ENCODE measurements around the gene RNF32. TPM values are rescaled to one million over a fixed set of nuclear protein-coding genes. Genes with fewer than 3 reads are reported as not detected.

Gene RNF32
- total and polyA plus RNA-seq, 2 of the 13 experiments (the other 11 are each of a cell fraction or from before 2014, with no cell fraction given) = not detected

DNA sequence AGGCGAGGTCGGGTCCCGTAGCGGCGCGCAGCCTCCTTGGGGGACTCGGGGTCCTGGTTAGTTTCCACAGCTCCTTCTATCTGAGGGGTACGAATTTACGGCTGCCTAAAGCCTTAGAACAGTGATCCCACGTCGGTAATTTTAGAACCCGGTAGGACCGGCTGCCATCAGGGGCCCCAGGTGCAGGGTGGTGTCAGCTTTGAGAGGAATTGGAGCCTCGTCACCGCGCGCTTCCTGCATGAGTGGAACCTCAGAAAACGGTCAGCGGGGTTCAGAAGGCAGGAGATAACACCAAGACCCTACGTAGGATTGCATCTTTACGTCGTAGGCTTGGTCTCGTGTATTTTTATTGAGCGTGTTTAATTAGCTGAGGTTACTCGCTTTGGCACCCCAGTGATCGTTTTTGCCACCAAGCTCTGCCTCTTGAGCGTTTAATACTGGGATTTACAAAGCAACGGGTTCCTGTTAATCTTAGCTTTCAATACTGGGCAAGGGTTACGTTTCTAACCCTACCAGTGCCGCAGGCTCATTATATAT lies 443 bp downstream of the RNF32 start:
- in situ Hi-C loops (cut with HindIII; ENCODE audit: extremely low pct_ligation_motif_present, low pct_unique_long_range_greater_than_20kb) (loop anchor here (25.0 kb wide), 1 partner anchor 829 kb away; the partner anchor contains the start of gene SHH), intact Hi-C loops (cut with micrococcal nuclease; ENCODE audit: unreplicated experiment) (no loop called here)
- no peak overlapping the region for H2AFZ ChIP-seq (ENCODE audit: low read length)
- H3K4me3 ChIP-seq (replicated peaks in 1 of 3; ENCODE audit: insufficient read depth in 1 of 3, low read depth in 2 of 3, low read length in 3 of 3) = no peak overlapping the region
- H3K4me1 ChIP-seq (ENCODE audit: insufficient read depth, low read length) = no peaks in the 10 kb centered on the region
- FAIRE-seq = no peak
- TF ChIP-seq SMAD9 (CRISPR knock-in tag; IDR thresholded peaks at IDR 0.05) = no peak
- TF ChIP-seq, protein P1, sequence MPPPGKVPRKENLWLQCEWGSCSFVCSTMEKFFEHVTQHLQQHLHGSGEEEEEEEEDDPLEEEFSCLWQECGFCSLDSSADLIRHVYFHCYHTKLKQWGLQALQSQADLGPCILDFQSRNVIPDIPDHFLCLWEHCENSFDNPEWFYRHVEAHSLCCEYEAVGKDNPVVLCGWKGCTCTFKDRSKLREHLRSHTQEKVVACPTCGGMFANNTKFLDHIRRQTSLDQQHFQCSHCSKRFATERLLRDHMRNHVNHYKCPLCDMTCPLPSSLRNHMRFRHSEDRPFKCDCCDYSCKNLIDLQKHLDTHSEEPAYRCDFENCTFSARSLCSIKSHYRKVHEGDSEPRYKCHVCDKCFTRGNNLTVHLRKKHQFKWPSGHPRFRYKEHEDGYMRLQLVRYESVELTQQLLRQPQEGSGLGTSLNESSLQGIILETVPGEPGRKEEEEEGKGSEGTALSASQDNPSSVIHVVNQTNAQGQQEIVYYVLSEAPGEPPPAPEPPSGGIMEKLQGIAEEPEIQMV (CRISPR knock-in tag; IDR thresholded peaks at IDR 0.05; ENCODE audit: low read depth) = no peak
- no peak for TF ChIP-seq ZBTB20 (CRISPR knock-in tag; IDR thresholded peaks at IDR 0.05; ENCODE audit: borderline replicate concordance, low read depth)
- TF ChIP-seq, protein P2, sequence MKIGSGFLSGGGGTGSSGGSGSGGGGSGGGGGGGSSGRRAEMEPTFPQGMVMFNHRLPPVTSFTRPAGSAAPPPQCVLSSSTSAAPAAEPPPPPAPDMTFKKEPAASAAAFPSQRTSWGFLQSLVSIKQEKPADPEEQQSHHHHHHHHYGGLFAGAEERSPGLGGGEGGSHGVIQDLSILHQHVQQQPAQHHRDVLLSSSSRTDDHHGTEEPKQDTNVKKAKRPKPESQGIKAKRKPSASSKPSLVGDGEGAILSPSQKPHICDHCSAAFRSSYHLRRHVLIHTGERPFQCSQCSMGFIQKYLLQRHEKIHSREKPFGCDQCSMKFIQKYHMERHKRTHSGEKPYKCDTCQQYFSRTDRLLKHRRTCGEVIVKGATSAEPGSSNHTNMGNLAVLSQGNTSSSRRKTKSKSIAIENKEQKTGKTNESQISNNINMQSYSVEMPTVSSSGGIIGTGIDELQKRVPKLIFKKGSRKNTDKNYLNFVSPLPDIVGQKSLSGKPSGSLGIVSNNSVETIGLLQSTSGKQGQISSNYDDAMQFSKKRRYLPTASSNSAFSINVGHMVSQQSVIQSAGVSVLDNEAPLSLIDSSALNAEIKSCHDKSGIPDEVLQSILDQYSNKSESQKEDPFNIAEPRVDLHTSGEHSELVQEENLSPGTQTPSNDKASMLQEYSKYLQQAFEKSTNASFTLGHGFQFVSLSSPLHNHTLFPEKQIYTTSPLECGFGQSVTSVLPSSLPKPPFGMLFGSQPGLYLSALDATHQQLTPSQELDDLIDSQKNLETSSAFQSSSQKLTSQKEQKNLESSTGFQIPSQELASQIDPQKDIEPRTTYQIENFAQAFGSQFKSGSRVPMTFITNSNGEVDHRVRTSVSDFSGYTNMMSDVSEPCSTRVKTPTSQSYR (CRISPR knock-in tag; IDR thresholded peaks at IDR 0.05; ENCODE audit: borderline replicate concordance) = no peak
- no peak for TF ChIP-seq GFI1 (CRISPR knock-in tag; IDR thresholded peaks at IDR 0.05; ENCODE audit: borderline replicate concordance)
- TF ChIP-seq GABPA (IDR thresholded peaks at IDR 0.05; ENCODE audit: low read depth, low read length) = no peak
- TF ChIP-seq GABPA (CRISPR knock-in tag; IDR thresholded peaks at IDR 0.05; ENCODE audit: low read depth) = no peak
- TF ChIP-seq, protein P3, sequence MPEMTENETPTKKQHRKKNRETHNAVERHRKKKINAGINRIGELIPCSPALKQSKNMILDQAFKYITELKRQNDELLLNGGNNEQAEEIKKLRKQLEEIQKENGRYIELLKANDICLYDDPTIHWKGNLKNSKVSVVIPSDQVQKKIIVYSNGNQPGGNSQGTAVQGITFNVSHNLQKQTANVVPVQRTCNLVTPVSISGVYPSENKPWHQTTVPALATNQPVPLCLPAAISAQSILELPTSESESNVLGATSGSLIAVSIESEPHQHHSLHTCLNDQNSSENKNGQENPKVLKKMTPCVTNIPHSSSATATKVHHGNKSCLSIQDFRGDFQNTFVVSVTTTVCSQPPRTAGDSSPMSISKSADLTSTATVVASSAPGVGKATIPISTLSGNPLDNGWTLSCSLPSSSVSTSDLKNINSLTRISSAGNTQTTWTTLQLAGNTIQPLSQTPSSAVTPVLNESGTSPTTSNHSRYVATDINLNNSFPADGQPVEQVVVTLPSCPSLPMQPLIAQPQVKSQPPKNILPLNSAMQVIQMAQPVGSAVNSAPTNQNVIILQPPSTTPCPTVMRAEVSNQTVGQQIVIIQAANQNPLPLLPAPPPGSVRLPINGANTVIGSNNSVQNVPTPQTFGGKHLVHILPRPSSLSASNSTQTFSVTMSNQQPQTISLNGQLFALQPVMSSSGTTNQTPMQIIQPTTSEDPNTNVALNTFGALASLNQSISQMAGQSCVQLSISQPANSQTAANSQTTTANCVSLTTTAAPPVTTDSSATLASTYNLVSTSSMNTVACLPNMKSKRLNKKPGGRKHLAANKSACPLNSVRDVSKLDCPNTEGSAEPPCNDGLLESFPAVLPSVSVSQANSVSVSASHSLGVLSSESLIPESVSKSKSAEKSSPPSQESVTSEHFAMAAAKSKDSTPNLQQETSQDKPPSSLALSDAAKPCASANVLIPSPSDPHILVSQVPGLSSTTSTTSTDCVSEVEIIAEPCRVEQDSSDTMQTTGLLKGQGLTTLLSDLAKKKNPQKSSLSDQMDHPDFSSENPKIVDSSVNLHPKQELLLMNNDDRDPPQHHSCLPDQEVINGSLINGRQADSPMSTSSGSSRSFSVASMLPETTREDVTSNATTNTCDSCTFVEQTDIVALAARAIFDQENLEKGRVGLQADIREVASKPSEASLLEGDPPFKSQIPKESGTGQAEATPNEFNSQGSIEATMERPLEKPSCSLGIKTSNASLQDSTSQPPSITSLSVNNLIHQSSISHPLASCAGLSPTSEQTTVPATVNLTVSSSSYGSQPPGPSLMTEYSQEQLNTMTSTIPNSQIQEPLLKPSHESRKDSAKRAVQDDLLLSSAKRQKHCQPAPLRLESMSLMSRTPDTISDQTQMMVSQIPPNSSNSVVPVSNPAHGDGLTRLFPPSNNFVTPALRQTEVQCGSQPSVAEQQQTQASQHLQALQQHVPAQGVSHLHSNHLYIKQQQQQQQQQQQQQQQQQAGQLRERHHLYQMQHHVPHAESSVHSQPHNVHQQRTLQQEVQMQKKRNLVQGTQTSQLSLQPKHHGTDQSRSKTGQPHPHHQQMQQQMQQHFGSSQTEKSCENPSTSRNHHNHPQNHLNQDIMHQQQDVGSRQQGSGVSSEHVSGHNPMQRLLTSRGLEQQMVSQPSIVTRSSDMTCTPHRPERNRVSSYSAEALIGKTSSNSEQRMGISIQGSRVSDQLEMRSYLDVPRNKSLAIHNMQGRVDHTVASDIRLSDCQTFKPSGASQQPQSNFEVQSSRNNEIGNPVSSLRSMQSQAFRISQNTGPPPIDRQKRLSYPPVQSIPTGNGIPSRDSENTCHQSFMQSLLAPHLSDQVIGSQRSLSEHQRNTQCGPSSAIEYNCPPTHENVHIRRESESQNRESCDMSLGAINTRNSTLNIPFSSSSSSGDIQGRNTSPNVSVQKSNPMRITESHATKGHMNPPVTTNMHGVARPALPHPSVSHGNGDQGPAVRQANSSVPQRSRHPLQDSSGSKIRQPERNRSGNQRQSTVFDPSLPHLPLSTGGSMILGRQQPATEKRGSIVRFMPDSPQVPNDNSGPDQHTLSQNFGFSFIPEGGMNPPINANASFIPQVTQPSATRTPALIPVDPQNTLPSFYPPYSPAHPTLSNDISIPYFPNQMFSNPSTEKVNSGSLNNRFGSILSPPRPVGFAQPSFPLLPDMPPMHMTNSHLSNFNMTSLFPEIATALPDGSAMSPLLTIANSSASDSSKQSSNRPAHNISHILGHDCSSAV (CRISPR knock-in tag; IDR thresholded peaks at IDR 0.05; ENCODE audit: borderline replicate concordance) = no peak
- TF ChIP-seq, protein P4, sequence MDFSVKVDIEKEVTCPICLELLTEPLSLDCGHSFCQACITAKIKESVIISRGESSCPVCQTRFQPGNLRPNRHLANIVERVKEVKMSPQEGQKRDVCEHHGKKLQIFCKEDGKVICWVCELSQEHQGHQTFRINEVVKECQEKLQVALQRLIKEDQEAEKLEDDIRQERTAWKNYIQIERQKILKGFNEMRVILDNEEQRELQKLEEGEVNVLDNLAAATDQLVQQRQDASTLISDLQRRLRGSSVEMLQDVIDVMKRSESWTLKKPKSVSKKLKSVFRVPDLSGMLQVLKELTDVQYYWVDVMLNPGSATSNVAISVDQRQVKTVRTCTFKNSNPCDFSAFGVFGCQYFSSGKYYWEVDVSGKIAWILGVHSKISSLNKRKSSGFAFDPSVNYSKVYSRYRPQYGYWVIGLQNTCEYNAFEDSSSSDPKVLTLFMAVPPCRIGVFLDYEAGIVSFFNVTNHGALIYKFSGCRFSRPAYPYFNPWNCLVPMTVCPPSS (IDR thresholded peaks at IDR 0.05) = no peak
- no peaks in the 10 kb centered on the region for H3K9me3 ChIP-seq (ENCODE audit: low read length)
- H3K4me2 ChIP-seq (ENCODE audit: low read depth, low read length) = no peak overlapping the region
- no peak for DNase-seq (ENCODE audit: low spot score)
- BruUV-seq (replicated peaks) = no TSS peak
- ChIA-PET POLR2A (no interaction called here), CTCF (ENCODE audit: low intra/inter-chr PET ratio, low total read pairs) (no interaction called here)
- no peak overlapping the region for H3K27ac ChIP-seq (ENCODE audit: extremely low read length, insufficient read depth, low read length)
- ATAC-seq = no peak
- H3K9ac ChIP-seq (ENCODE audit: insufficient read depth, low read depth, low read length) = no peak overlapping the region
- no peaks in the 10 kb centered on the region for H3K79me2 ChIP-seq (ENCODE audit: insufficient read depth, low read length)
- 93% methylated on average over 26 of the region's 30 CpGs for WGBS (ENCODE audit: low lambda C conversion rate)
- H3K27me3 ChIP-seq (ENCODE audit: control insufficient read depth in 1 of 2, insufficient read depth in 2 of 2, low read length in 2 of 2) = no peaks in the 10 kb centered on the region
- no peaks in the 10 kb centered on the region for H4K20me1 ChIP-seq (ENCODE audit: insufficient read depth, low read length)
- H3K36me3 ChIP-seq (replicated peaks in 1 of 2; ENCODE audit: control insufficient read depth in 1 of 2, insufficient read depth in 2 of 2, low read length in 2 of 2) = no peaks in the 10 kb centered on the region

Measured in HepG2 (cell line).